HG03460 (cell line): ENCODE measurements around the gene SLC2A10.

Experiments used
- ATAC-seq: cut with Tn5 transposase; IDR thresholded peaks from one replicate; pipeline ENCODE4 v1.9.1; 2021; ENCODE audit not compliant: unreplicated experiment

The SLC2A10 gene

GRCh38 chr20:46702447-46703203 lies 6.8 kb upstream of the SLC2A10 start:
- no peak for ATAC-seq

GRCh38 chr20:46703435-46703834 lies 6.0 kb upstream of the SLC2A10 start:
- ATAC-seq: no peak

- no peak for ATAC-seq
These were observed 4.6 kb upstream of the SLC2A10 start for GRCh38 chr20:46704714-46705377.

- no peak for ATAC-seq
These were observed 4.1 kb upstream of the SLC2A10 start for GRCh38 chr20:46705378-46705729.

- no peak for ATAC-seq
These were observed 3.2 kb upstream of the SLC2A10 start for GRCh38 chr20:46706242-46706641.

- no peak for ATAC-seq
These were observed 1.1 kb upstream of the SLC2A10 start for GRCh38 chr20:46708172-46708860.

- no peak for ATAC-seq
These were observed 392 bp upstream of the SLC2A10 start for GRCh38 chr20:46709055-46709458.

- no peak for ATAC-seq
These were observed 884 bp downstream of the SLC2A10 start for GRCh38 chr20:46710153-46710913.

- no peak for ATAC-seq
These were observed 2.7 kb downstream of the SLC2A10 start for GRCh38 chr20:46712056-46712636.

- ATAC-seq: no peak
These were observed 4.7 kb downstream of the SLC2A10 start for GRCh38 chr20:46713957-46714834.

- ATAC-seq: no peak
These were observed 5.9 kb downstream of the SLC2A10 start for GRCh38 chr20:46715292-46715756.

GRCh38 chr20:46717818-46718541 lies 8.5 kb downstream of the SLC2A10 start:
- no peak for ATAC-seq

GRCh38 chr20:46720019-46720418 lies 10.6 kb downstream of the SLC2A10 start:
- ATAC-seq: no peak

GRCh38 chr20:46720776-46721425 lies 11.5 kb downstream of the SLC2A10 start:
- ATAC-seq: no peak

GRCh38 chr20:46721476-46721875 lies 12.0 kb downstream of the SLC2A10 start:
- ATAC-seq: no peak

GRCh38 chr20:46722450-46722849 lies 13.0 kb downstream of the SLC2A10 start:
- no peak for ATAC-seq

- no peak for ATAC-seq
These were observed 13.6 kb downstream of the SLC2A10 start for GRCh38 chr20:46723039-46723438.

GRCh38 chr20:46724343-46724959 lies 15.0 kb downstream of the SLC2A10 start:
- no peak for ATAC-seq
